DND-41 (cell line): ENCODE results near the gene HDAC8.

ENCODE experiments used
- ATAC-seq: fragments of 200-7000 bp; cut with Tn5 transposase; 3 replicates; pipeline ENCODE4 v1.9.1; 2021; ENCODE audit warnings: low read depth; ENCODE audit not compliant: insufficient read depth
- DNase-seq: peaks from one replicate; pipeline ENCODE4 v3.0.0-alpha.2; 2020
- H2AFZ ChIP-seq: 2 replicates; pipeline ENCODE4 v1.6.0; 2012; ENCODE audit warnings: low read depth, low read length
- H3K27ac ChIP-seq: 2 replicates; pipeline ENCODE4 v1.5.1; 2012; ENCODE audit warnings: low read length, inconsistent platforms
- H3K27me3 ChIP-seq: fragments of 200-600 bp; sonication (generic); 2 replicates; pipeline ENCODE4 v1.6.0; 2012; ENCODE audit warnings: low read length, mild to moderate bottlenecking, inconsistent platforms; ENCODE audit not compliant: insufficient read depth, poor library complexity
- H3K36me3 ChIP-seq: 2 replicates; pipeline ENCODE4 v1.5.1; 2012; ENCODE audit warnings: low read length, inconsistent platforms; ENCODE audit not compliant: insufficient read depth
- H3K4me1 ChIP-seq: 2 replicates; pipeline ENCODE4 v1.5.1; 2012; ENCODE audit warnings: mild to moderate bottlenecking, low read length; ENCODE audit not compliant: insufficient read depth
- H3K4me2 ChIP-seq: 2 replicates; pipeline ENCODE4 v1.6.0; 2012; ENCODE audit warnings: mild to moderate bottlenecking, moderate library complexity, low read length, inconsistent platforms; ENCODE audit not compliant: insufficient read depth
- H3K4me3 ChIP-seq, 2 experiments: fragments of 200-600 bp in 1 of 2; shearing (Covaris generic) in 1 of 2; 2 replicates each; pipeline ENCODE4 v1.5.1; 2012 to 2016; ENCODE audit warnings: inconsistent platforms in 2 of 2, low read length in 2 of 2, mild to moderate bottlenecking in 2 of 2, low read depth in 1 of 2, moderate library complexity in 1 of 2
- H3K79me2 ChIP-seq: 2 replicates; pipeline ENCODE4 v1.6.0; 2012; ENCODE audit warnings: low read length, inconsistent platforms; ENCODE audit not compliant: insufficient read depth
- H3K9ac ChIP-seq: 2 replicates; pipeline ENCODE4 v1.6.0; 2012; ENCODE audit warnings: low read depth, mild to moderate bottlenecking, inconsistent platforms, low read length, moderate library complexity
- H3K9me3 ChIP-seq: 2 replicates; pipeline ENCODE4 v1.5.1; 2012; ENCODE audit warnings: low read length, moderate library complexity, mild to moderate bottlenecking, inconsistent platforms; ENCODE audit not compliant: insufficient read depth, severe bottlenecking
- H4K20me1 ChIP-seq: 2 replicates; pipeline ENCODE4 v1.6.0; 2012; ENCODE audit warnings: low read length; ENCODE audit not compliant: insufficient read depth
- CTCF ChIP-seq: IDR thresholded peaks from 2 replicates; pipeline ENCODE4 v1.5.1; 2012; ENCODE audit warnings: borderline replicate concordance, low read length, moderate library complexity, mild to moderate bottlenecking; ENCODE audit not compliant: poor library complexity, severe bottlenecking; ENCODE audit errors: extremely low read depth
- EZH2 ChIP-seq: IDR thresholded peaks from 3 replicates; pipeline ENCODE4 v1.6.1; 2012; ENCODE audit warnings: borderline replicate concordance, low read depth, mild to moderate bottlenecking, moderate library complexity, low read length, inconsistent platforms; ENCODE audit not compliant: severe bottlenecking

Gene HDAC8

GRCh38 chrX:72394518-72395170, 178.0 kb downstream of the HDAC8 start:
- Histone ChIP-seq H4K20me1 (no peaks in the 10 kb centered on the region), H3K27ac (no peak overlapping the region), H3K36me3 (no peaks in the 10 kb centered on the region), H2AFZ (no peak overlapping the region), H3K27me3 (no peaks in the 10 kb centered on the region), H3K9ac (no peak overlapping the region), H3K4me1 (no peaks in the 10 kb centered on the region), H3K4me2 (no peak overlapping the region), H3K79me2 (no peaks in the 10 kb centered on the region), H3K9me3 (no peaks in the 10 kb centered on the region), H3K4me3 (no peak overlapping the region)
- ATAC-seq (no peak), DNase-seq (no peak)
- no peak for TF ChIP-seq EZH2

- Histone ChIP-seq H3K79me2 (no peaks in the 10 kb centered on the region), H3K9me3 (no peaks in the 10 kb centered on the region), H3K4me2 (no peak overlapping the region), H3K9ac (no peak overlapping the region), H3K27me3 (no peaks in the 10 kb centered on the region), H2AFZ (no peak overlapping the region), H3K36me3 (no peaks in the 10 kb centered on the region), H3K27ac (no peak overlapping the region), H4K20me1 (no peaks in the 10 kb centered on the region), H3K4me1 (no peaks in the 10 kb centered on the region), H3K4me3 (no peak overlapping the region)
- TF ChIP-seq CTCF (no peak), EZH2 (no peak)
- no peak for DNase-seq
- no peak for ATAC-seq
Measured at GRCh38 chrX:72393836-72394517, 178.7 kb downstream of the HDAC8 start.

- Histone ChIP-seq H3K4me2 (no peak overlapping the region), H3K27ac (no peak overlapping the region), H3K9ac (no peak overlapping the region), H3K4me3 (no peak overlapping the region), H3K36me3 (no peaks in the 10 kb centered on the region), H3K4me1 (no peaks in the 10 kb centered on the region), H3K9me3 (no peaks in the 10 kb centered on the region), H3K79me2 (no peaks in the 10 kb centered on the region), H3K27me3 (no peaks in the 10 kb centered on the region), H4K20me1 (no peaks in the 10 kb centered on the region), H2AFZ (no peak overlapping the region)
- DNase-seq (no peak), ATAC-seq (no peak)
- TF ChIP-seq CTCF (no peak), EZH2 (no peak)
Measured at GRCh38 chrX:72392816-72393800, 179.5 kb downstream of the HDAC8 start.
